Retinal pigment epithelial cell (primary cell): ENCODE results near the gene COBL.

Experiments used
- DNase-seq: peaks from one replicate; pipeline ENCODE4 v3.0.0-alpha.2; 2010; ENCODE audit warnings: low read depth
- H3K4me3 ChIP-seq: 2 replicates; pipeline ENCODE4 v1.5.1; 2011; ENCODE audit warnings: mild to moderate bottlenecking, low read length, control low read depth, moderate library complexity
- CTCF ChIP-seq: conservative IDR thresholded peaks from 2 replicates; pipeline ENCODE4 v1.5.1; 2011; ENCODE audit warnings: low read depth, low read length, control low read depth, inconsistent platforms

COBL gene

GRCh38 chr7:51354434-51354833 is 37.8 kb upstream of the COBL start:
- TF ChIP-seq CTCF = no peak
- no peak overlapping the region for H3K4me3 ChIP-seq
- no peak for DNase-seq

- no peak for DNase-seq
- no peak for TF ChIP-seq CTCF
These were observed 35.8 kb upstream of the COBL start for GRCh38 chr7:51352174-51353100.

GRCh38 chr7:51351661-51352060 is 35.1 kb upstream of the COBL start:
- no peak for DNase-seq
- TF ChIP-seq CTCF = no peak
- H3K4me3 ChIP-seq = no peak overlapping the region

More at GRCh38 chr7:51352174-51353100, 35.8 kb upstream of the COBL start:
- no peak overlapping the region for H3K4me3 ChIP-seq

GRCh38 chr7:51350546-51350896 is 33.9 kb upstream of the COBL start:
- no peak for TF ChIP-seq CTCF
- DNase-seq = no peak
- H3K4me3 ChIP-seq = no peak overlapping the region

- no peak for TF ChIP-seq CTCF
- DNase-seq = no peak
- no peak overlapping the region for H3K4me3 ChIP-seq
These were observed 33.4 kb upstream of the COBL start for GRCh38 chr7:51349820-51350545.

GRCh38 chr7:51346126-51346525 is 29.5 kb upstream of the COBL start:
- no peak for DNase-seq
- no peak overlapping the region for H3K4me3 ChIP-seq
- no peak for TF ChIP-seq CTCF
